Measurements from ENCODE around the gene CLMN. TPM values are rescaled to one million over a fixed set of nuclear protein-coding genes. Genes with fewer than 3 reads are reported as not detected.

Gene CLMN
- total RNA-seq, 4 donors from 2014 or later, result 3.3 to 14.1 (median 5.1) TPM

GRCh38 chr14:95215094-95215725 is 104.5 kb downstream of the CLMN start:
- DNase-seq, result no peak
- Histone ChIP-seq H3K27me3 (no peaks in the 10 kb centered on the region), H3K27ac (no peak overlapping the region), H3K4me1 (no peaks in the 10 kb centered on the region), H3K9me3 (no peaks in the 10 kb centered on the region), H3K36me3 (peaks cover 0 to under 1% (median 0%) of the 10 kb centered on the region in 3 donors), H3K4me3 (no peak overlapping the region)
- intact Hi-C loops (cut with DNase I), result no loop called here
- WGBS, 2 donors, result 60 to 75% methylated on average over 3 of the region's 3 CpGs
- TF ChIP-seq POLR2A (IDR thresholded peaks at IDR 0.05) (no peak), CTCF (IDR thresholded peaks at IDR 0.05) (no peak)

DNA sequence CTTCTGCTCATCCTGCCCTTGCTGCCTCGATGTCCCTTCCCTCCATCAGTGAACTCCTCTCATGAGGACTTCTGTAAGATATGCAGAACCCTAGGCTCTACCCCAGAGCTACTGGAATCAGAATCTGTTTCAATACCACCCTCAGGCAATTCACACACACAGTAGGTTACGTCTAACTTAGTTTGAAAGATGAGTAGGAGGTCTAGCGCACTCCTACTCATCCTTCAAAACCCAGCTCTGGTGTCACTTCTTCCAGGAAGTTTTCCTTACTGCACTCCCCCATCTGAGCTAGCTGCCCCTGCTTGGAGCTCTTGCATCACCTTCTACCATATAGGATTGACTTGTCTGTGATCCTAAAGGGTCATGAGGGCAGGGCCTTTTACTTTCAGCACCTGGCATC is 105.9 kb downstream of the CLMN start:
- Histone ChIP-seq H3K27me3 (no peaks in the 10 kb centered on the region), H3K4me3 (no peak overlapping the region), H3K4me1 (no peaks in the 10 kb centered on the region), H3K9me3 (no peaks in the 10 kb centered on the region), H3K27ac (no peak overlapping the region), H3K36me3 (peaks cover 0 to 1% (median 0%) of the 10 kb centered on the region in 3 donors)
- DNase-seq, result no peak
- 91 to 93% methylated on average over 2 to 3 of the region's 3 CpGs for WGBS, 2 donors
- no peak for TF ChIP-seq CTCF (IDR thresholded peaks at IDR 0.05)
- TF ChIP-seq POLR2A (IDR thresholded peaks at IDR 0.05), result no peak
- intact Hi-C loops (cut with DNase I), result no loop called here

- Histone ChIP-seq H3K36me3 (peaks cover 0 to 4% (median 0%) of the 10 kb centered on the region in 3 donors), H3K4me3 (no peak overlapping the region), H3K4me1 (no peaks in the 10 kb centered on the region), H3K9me3 (no peaks in the 10 kb centered on the region), H3K27me3 (no peaks in the 10 kb centered on the region), H3K27ac (no peak overlapping the region)
- intact Hi-C loops (cut with DNase I), result no loop called here
- WGBS, 2 donors, result 88 to 94% methylated on average over 8 of the region's 8 CpGs
- DNase-seq, result no peak
- TF ChIP-seq POLR2A (IDR thresholded peaks at IDR 0.05) (no peak), CTCF (IDR thresholded peaks at IDR 0.05) (no peak)
These were observed 107.8 kb downstream of the CLMN start for GRCh38 chr14:95211721-95212504.

DNA sequence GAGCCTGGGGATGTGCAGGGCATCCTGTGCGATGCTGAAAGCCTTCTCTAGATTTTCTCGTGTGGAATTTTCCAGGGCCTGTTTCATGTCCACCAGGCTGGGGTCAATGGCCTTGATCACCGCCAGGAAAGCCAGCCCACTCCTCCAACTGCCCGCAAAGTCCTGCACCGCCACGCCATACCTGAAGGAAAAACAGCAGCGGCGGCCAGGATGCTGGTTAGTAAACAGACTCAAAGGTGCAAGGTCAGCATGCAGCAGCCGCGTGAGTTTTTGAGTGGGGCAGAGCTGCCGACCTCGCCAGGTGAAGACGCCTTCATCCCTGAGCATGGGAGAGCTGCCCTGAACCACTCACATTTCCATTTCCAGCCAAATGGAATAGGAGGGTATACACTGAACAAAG is 109.0 kb downstream of the CLMN start:
- Histone ChIP-seq H3K9me3 (no peaks in the 10 kb centered on the region), H3K36me3 (peaks cover 0 to 4% (median 0%) of the 10 kb centered on the region in 3 donors), H3K27me3 (no peaks in the 10 kb centered on the region), H3K4me3 (no peak overlapping the region), H3K4me1 (no peaks in the 10 kb centered on the region), H3K27ac (no peak overlapping the region)
- intact Hi-C loops (cut with DNase I), result no loop called here
- TF ChIP-seq CTCF (IDR thresholded peaks at IDR 0.05), result no peak
- no peak for TF ChIP-seq POLR2A (IDR thresholded peaks at IDR 0.05)
- 83 to 97% methylated on average over 10 to 13 of the region's 13 CpGs for WGBS, 2 donors
- DNase-seq, result no peak

GRCh38 chr14:95208598-95208997 is 111.1 kb downstream of the CLMN start:
- 79% methylated on average over 6 of the region's 6 CpGs for WGBS, 2 donors
- H3K27ac ChIP-seq, result no peak overlapping the region

More at GRCh38 chr14:95208598-95208997, 111.1 kb downstream of the CLMN start:
- intact Hi-C loops (cut with DNase I), result no loop called here
- Histone ChIP-seq H3K36me3 (peaks cover 0 to 11% (median 5%) of the 10 kb centered on the region in 3 donors), H3K4me1 (no peaks in the 10 kb centered on the region), H3K27me3 (no peaks in the 10 kb centered on the region), H3K9me3 (no peaks in the 10 kb centered on the region), H3K4me3 (no peak overlapping the region)
- no peak for DNase-seq
- TF ChIP-seq POLR2A (IDR thresholded peaks at IDR 0.05) (no peak), CTCF (IDR thresholded peaks at IDR 0.05) (no peak)
